ENCODE data around the gene CCDC187.

- TF ChIP-seq EZH2 (IDR thresholded peaks at IDR 0.05; ENCODE audit: borderline replicate concordance, low read depth, low read length, severe bottlenecking) (no peak), CTCF (IDR thresholded peaks at IDR 0.05; ENCODE audit: borderline replicate concordance, extremely low read depth, low read length, poor library complexity, severe bottlenecking) (peak; percentile 69)
Measured at GRCh38 chr9:136312436-136312835, 8.5 kb upstream of the CCDC187 start.
